ENCODE measurements around the gene EVI5.

Gene EVI5

GRCh38 chr1:92481971-92482664, 302.8 kb downstream of the EVI5 start:
- DNase-seq, result no peak

- DNase-seq, result peak; percentile 16
Measured at GRCh38 chr1:92481599-92481925, 303.3 kb downstream of the EVI5 start.

- DNase-seq, result no peak
Measured at GRCh38 chr1:92480813-92481598, 303.9 kb downstream of the EVI5 start.

GRCh38 chr1:92480200-92480812, 304.6 kb downstream of the EVI5 start:
- DNase-seq, result no peak

GRCh38 chr1:92479587-92479986, 305.3 kb downstream of the EVI5 start:
- no peak for DNase-seq

GRCh38 chr1:92478393-92478792, 306.5 kb downstream of the EVI5 start:
- no peak for DNase-seq

GRCh38 chr1:92476071-92476631, 308.8 kb downstream of the EVI5 start:
- no peak for DNase-seq

DNA sequence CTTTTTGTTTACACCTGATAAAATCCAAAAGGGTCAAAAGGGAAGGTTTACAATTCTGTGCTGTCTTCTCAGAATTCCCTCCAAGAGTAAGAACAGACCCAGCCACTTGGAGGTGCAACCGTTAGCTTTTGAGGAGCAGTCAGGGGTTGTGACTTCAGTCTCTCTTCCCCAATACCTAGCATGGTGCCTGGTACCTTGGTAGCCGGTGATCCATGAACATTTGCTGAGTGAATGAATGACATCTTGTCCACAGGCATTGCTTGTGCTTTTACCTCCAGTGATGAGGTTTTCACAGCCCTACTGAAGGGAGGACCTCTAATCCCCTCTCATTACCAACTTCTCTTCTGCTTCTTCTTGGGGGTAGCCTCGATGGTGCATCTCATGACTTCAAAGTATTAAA, 309.9 kb downstream of the EVI5 start:
- DNase-seq, result no peak

- DNase-seq, result no peak
Measured at GRCh38 chr1:92473781-92474495, 311.0 kb downstream of the EVI5 start.

GRCh38 chr1:92470216-92470615, 314.7 kb downstream of the EVI5 start:
- DNase-seq, result no peak

DNA sequence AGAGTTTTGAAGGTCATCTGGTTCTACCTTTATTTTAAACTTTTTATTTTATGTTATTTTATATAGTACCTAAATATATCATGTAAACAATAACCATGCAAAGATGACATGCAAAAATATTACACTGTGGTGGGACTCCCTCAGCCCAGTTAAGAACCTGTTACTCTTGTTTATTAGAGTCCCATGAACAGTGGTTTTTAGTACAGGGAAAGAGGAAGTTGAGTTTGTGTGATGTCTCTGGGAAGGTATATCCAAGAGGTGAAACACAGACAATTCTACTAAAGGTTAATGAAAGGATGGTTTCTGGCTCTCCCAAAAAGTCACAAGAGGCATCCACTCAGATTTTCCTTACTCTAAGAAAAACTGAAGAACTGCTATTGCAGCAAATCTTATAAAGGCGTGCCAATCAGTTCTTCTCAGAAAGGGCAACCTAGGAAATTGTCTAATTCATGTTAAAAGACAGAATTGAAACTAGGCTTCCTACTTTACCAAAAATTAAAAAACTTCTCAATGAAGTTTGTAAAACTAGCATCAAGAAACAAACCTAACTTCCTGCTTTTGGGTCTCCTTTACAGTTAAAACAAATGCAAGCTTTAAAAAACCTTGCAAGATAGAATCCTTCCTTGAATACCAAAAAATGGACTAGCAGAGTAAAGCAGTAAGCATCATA, 318.1 kb downstream of the EVI5 start:
- no peak for DNase-seq

GRCh38 chr1:92465256-92465647, 319.7 kb downstream of the EVI5 start:
- DNase-seq, result no peak

- no peak for DNase-seq
Measured at GRCh38 chr1:92464588-92465255, 320.2 kb downstream of the EVI5 start.

- DNase-seq, result peak; percentile 8
Measured at GRCh38 chr1:92461364-92462097, 323.4 kb downstream of the EVI5 start.

GRCh38 chr1:92459871-92460320, 325.0 kb downstream of the EVI5 start:
- no peak for DNase-seq
